HG02870 (cell line): ENCODE measurements around the gene MOB3A.
A peak's percentile ranks its signal among the peaks of the same experiment; 100 is the strongest.

ENCODE experiments used
- ATAC-seq: cut with Tn5 transposase; IDR thresholded peaks from one replicate; pipeline ENCODE4 v1.9.1; 2021; ENCODE audit warnings: mild to moderate bottlenecking, moderate library complexity; ENCODE audit not compliant: unreplicated experiment

Gene MOB3A

DNA sequence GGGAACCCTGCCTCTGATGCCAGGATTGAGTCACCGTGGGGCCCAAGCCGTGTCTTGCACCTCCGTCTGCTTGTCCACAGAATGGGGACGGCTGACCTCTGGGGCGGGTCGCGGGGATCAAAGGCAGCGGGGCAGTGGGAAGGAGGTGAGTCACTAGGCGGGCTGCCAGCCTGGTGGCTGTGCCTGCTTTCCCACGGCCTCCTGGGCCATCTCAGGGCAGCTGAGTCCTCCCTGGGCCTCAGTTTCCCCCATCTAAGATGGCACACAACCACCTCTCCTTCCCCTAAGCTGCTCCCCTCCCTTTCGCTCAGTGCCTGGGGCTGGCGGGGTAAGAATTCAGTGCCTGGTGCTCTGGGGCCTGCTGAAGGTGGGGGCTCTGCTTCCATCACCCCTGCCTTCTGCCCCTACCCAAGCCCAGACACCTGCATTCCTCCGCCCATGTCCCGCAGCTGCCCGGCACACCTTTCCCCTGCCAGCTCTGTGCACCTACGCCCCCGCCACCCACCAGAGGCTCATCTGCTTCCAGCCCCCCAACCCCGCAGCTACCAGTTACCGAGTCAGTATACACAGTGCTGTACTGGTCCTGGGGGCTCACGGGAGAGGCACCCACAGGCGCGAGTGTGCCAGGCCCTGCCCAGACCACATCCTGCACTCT lies 48.5 kb downstream of the MOB3A start:
- no peak for ATAC-seq

DNA sequence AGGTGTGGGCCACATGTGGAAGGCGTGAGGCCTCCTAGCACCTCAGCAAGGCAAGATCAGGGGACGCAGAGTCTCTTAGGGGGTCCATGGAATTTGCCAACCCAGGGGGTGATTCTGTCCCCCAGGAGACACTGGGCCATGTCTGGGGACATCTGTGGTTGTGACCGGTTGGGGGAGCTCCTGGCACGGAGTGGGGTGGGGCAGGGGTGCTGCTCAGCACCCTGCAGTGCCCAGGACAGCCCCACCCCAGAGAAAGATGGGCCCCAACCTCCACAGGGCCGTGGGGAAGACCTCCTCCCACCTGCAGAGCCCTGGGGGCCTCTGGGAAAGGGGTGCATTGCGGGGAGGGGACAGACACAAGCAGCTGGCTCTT lies 49.1 kb downstream of the MOB3A start:
- no peak for ATAC-seq

DNA sequence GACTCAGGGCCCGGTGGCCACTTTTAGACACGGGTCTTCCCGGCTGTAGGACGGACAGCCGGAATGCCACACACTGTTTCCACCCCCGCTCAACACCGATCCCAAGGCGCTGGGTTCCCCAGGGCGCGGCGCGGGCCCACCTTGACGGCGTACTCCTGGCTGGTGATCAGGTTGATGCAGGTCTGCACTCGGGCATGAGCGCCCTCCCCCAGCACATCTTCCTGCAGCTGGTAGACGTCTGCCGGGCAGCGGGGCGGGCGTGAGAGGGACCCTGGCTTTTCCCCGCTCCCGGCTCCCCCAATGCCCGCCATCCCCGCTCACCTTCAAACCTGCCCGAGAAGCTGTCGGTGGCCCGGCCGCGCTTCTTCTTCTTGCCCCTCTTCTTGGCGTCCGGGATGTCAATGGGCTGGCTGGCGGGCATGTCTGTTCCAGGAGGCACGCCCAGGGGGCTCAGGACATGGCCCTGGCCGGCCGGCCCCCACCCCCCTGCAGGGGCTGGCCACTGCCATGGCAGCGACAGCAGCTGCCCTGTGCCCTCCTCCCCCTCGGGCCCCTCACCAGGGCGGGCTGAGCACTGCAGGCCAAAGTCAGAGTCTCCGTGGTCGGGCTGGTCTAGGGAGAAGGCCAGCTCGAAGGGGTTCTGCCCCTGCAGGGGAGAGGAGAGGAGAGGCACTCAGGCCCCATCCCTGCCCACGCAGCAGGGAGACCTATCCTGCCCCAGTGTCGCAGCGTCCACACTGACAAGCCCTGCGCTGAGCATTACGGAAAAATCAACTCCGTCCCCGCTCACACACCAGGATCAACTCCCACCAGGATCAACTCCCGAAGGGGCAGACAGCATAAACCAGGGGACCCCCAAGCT lies 49.8 kb downstream of the MOB3A start:
- ATAC-seq = no peak

DNA sequence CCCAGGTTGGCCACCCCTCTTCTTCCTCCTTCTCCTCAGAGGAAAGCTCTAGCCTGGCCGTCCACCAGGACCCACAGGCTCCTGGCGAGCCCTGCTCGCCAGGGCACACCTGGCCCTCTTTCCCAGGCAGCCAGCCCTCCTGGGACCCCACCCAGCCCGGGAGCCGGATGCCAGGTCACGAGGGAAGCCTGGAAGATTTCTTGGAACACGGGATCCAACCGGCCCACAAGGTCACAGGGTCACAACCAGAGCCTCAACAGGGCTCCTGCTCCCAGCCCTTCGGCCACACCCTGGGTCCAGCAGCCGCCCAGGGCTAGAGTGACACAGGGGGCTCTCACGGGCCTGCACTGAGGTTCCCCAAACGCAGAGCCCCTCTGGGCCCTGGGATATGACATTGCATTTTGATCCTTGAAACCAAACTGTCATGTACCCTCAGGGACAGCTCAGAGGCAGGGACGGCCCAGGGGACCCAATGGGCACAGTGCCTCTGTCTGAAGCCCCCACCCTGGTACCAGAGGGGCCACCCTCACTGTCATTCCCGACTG lies 50.6 kb downstream of the MOB3A start:
- ATAC-seq = no peak

DNA sequence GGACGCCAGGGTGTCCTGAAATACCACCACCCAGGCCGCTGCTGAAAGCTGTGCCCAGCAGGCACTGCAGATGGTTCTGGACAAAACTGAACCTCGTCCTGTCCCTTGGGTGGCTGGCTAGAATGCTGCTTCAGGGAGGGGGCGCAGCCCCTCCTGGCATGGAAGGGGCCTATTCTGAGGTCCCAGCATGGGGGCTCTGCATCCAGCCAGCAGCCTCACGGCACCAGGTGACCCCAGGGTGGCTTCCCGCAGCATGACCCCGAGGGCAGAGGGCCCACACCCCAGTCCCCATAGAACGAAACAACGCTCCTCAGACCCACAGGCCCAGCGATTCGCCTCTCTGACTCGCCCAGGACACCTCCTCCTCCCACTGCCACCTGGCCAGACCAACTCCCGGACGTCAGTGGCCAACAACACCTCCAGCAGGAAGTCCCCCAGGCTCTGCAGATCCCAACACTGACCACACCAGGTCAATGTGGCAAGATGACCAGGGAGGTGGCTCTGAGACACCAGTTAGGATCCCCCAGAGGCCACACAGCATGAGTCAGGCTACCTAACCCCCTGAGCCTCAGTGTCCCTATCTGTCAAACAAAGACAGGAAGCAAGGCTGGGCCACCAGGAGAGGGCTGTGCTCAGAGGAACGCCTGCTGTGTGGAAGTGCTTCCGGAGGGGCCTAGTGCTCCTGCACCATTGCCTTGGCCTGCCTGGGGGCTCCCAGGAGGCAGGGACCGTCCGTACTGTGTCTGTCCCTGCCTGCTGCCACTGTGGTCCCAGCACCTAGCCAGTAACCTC lies 51.2 kb downstream of the MOB3A start:
- ATAC-seq = no peak

DNA sequence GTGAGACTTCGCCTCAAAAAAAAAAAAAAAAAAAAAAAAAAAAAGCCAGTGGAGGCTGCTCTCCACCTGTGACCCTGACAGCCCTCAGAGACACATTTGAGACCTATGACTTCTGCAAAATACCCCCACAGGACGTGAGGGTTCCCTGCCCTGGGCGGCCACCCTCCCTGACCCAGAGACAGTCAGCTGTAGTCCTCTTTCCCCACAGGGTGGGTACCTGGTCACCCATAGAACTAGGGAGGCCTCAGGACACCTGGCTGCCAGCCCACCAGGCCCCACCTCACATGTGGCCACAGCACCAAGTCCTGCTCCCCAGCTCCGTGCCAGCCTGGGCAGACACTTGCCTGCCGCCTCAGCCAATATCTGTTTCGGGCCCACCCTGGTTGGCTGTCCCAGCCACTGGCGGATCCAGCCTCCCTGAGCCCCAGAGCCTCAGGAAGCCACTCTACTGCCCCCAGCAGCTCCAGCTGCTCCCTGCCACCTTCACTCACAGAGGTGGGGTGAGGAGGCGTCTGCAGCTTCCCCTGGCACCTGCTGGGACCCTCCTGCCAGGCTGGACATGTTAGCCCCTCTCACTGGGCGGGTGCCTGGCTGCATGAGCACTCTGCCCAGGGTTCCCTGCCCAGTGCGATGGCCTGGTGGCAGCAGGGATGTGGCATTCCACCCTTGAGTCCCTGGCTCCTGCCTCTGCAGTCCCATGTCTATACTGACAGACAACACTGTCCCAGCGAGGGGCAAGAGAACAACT lies 52.0 kb downstream of the MOB3A start:
- ATAC-seq = no peak

DNA sequence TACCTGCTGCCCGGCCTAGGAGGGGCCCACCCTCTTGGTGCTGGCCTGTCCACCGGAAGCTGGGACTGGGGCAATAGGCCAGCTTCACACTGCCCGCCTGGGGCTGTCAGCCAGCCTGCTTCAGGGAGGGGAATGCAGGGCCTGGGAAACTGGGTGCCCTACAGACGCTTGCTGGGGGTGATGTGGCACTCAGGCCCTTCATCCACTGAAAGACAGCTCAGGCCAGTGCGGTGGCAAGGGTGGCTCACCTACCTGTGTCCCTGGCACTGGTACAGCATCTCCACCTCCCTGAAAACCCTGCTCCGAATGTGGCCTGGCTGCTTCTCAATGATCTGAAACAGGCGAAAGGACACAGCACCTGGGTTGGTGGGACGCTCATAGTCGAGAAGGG lies 52.9 kb downstream of the MOB3A start:
- no peak for ATAC-seq

DNA sequence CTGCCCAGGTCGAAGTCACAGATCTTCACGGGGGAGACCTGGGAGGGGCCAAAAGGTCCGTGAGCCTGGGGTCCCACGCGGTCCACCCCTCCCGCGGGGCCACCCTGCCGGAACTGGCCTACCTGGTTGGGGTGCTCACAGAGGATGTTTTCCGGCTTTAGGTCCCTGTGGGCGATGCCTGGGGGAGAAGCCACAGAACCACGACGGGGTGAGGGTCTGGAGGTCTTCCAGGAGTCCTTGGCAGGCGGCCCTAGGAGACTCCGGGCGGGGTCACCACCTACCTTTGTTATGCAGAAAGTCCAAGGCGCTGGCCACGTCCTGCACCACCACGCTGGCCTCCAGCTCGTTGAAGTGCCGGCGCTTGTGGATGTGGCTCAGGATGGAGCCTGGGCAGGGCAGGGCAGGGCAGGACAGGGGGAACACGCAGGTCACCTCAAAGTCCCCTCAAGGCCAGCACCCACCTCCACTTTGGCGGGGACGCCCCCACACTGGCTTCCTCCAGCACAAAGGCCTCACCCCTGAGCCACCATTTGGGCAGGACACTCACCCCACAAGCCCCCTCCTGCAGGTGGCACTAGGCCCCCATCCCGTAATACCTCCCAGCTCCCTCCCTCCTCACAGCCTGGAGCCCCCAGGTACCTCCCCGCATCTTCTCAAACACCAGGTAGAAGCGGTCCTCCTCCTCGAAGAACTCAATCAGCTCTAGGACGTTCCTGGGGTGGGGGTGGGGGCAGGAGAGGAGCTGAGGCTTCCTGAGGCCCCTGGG lies 53.5 kb downstream of the MOB3A start:
- ATAC-seq = no peak

DNA sequence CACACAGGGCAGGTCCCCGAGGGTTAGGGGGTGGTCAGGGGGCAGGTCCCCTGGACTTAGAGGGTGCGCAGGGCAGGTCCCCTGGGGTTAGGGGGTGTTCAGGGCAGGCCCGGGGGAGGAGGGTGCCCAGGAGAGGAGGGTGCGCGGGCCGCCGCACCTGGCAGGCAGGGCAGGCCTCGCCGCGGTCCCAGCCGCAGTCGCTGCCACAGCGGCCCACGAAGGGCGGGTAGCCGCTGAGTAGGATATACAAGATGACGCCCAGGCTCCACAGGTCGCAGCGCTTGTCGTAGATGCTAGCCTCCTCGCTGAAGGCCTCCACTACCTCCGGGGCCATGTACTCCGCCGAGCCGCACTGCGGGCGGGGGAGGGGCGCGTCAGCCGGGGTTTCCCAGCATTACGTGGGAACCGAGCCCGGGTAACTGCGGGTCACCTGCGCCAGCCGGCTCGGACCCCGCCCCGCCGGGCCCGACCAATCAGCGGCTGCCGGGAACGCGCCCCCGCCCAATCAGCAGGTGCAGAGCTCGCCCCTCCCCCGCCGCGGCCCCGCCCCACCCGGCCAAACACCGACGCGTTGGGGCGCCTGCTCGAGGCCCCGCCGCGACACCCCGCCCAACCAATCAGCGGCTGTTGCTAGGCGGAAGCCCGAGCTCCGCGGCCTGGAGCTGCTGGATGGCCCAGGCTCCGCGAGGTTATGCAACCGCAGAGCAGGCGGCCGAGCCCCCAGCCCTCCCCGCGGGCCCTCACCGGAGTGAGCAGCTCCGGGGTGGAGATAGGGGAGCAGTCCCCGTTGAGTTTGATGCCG lies 54.2 kb downstream of the MOB3A start:
- peak; percentile 57 for ATAC-seq

DNA sequence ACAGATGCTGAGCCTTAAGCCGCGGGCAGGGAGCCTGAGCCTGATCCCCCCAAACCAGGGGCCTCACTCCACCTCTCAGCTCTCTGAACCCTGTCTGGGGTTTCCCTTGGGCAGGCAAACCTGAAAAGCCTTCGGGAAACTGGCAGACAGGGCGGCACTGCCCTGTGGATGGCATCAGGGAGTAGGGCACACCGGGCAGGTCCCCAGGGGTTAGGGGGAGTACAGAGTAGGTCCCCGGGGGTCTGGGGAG lies 54.8 kb downstream of the MOB3A start:
- no peak for ATAC-seq

DNA sequence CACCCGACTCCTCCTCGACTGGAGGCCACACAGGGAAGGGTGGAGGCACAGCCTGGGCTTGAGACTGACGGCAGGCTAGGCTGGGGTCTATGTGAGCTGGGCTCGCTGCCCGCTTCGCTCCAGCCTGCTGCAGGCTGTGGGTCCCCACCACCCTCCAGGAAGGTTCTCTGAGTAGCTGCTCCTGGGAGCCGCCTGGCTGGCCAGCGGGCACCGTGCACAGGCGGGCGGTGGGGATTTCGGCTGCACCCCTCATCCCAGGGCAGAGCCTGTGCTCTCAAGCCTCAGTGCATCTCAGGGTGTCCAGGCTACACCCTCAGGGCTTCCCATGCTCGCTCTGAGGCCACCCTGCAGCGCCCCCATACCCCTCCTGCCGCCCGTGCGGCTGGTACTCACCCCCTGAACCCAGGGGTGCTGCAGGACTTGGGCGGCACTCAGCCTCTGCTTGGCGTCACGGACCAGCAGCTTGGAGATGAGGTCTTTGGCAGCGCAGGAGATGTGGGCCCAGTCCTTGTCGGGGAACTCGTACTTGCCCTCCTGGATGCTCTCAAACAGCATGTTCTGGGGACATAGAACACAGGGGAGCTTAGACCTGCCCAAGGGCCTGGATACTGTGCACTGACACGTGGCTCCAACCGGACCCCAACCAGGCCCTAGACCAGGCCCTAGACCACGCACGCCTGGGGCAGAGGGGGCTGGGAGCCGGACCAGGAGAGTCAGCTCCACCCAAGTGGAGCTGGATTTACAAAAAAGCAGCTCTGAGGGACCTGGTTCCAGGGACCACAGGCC lies 55.3 kb downstream of the MOB3A start:
- ATAC-seq = no peak

DNA sequence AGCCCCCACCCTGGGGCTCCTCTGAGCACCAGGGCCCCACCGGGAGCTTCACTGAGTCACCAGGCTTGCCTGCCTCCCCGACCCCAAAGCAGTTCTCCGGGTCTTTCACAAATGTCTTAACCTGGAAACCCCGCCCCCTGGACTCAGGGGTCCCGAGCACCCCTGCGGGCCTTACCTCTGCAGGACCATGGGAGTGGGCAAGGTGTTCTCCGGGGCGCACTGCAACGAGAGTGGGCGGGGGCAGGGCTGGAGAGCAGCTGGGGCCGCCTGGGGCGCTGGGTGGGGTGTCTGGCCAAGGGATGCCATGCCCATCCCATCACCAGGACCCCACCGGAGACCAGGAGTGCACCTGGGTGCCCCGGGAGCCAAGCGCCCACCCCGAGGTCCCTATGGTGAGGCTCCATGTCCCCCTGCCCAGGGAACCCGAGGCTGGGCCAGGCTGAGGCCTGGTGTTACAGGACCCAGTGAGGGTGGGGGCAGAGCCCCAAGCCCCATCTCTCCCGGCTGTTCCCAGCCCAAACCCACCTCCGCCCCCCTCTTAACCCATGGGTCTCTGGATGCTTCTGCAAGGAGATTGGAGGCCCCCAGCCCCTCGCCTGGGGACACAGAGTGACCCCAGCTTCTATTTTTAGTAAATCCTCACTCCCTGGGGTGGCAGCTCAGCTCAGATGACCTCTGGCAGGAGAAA lies 56.0 kb downstream of the MOB3A start:
- ATAC-seq = no peak

DNA sequence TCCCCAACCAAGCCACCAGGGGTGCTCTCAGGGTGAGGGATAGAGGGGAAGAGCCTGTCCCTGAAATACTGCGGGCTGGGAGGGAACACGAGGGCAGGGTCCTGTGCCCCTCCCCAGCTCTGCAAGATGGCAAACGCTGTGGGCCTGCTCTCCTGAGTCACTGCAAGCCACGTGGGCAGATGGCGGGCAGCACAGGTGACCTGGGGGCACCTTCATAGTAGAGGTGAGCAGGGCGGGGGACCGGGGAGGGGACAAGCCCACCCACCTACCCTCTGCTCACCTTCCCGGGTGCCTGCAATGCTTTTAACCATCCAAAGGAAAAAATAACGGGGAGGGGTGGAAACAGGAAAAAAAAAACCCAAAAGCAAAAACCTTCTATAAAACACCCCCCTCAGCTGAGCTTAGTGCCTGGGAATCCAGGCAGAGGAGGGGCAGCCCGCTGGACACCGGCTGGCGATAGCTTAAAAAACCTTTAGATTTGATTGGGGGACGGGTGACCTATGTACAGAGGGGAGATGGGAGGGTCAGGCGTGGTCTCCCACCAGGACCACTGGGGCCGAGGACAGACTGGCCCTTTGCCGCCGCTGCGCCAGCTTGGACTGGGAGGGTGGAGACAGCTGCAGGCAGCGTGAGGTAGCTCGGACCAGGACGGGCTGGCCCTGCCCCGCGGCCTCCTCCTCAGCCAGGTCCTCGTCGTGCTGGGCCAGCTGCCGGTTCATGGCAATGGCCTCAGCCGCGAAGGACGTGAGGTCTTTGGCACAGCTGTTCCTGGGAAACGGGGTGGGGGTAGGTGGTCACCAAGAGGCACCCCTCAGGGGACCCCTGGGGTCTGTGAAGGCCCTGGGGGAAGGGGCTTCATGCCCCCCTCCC lies 56.8 kb downstream of the MOB3A start:
- ATAC-seq = no peak

DNA sequence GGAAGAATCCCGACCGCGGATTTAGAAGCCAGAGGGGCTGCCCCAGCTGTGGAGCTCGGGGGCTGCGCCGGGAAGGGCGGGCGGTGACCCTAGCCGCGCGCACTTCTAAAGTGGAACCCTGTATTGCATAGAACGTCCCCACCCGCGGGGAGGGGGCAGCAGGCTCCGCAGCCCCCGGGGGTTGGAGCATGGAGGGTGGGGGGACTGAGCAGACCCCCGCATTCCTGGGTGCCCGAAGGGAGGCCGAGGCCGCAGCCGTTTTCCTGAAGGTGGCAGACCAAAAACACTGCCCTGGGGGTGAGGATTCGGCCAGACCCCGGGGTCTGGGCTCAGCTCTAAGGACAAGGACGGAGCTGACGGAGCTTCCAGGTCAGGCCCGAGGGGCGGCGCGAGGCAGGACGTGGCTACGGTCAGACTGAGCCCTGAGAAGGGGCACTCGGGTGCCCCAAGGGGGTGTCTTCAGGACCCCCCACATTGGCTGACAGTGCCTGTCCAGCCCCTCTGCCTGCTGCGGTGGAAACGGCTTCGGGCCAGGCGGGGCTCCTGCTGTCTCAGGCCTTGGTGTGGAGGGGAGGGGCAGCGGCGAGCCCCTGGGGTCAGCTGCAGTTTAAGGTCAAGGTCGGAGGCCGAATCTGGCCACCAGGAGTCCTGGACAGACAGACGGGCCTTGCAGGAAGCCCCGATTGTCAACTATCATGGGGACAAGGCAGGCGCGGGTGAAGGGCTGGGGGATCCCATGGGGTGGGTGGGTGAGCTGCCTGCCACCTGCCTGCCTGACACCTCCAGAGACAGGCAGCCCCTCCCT lies 57.6 kb downstream of the MOB3A start:
- no peak for ATAC-seq

DNA sequence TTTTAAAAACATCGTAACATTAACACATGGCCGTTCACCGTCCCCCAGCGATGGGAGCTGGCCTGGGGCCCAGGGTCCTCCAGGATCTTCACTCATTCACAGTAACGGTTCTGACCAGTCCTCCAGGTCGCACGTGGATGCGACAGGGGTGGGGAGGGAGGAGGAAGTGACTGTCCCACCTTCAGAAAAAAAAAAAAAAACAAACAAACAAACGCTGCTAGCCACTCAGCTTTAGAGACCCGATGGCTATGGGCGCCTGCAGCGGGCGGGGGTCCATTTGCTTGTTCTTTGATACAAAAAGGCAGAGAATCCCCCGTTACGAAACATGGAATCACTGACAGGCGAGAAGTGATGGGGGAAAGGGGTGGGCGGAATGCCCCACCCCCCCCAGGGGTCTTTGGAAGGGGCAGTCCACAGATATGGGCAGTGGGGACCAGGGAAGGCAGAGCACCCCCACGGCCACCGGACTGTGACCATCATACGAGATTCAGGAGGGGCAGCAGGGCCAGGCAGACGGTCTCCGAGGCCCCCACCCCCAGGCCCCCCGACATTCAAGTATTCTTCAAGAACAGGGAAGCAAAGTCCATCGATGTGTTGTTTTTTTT lies 58.4 kb downstream of the MOB3A start:
- no peak for ATAC-seq

DNA sequence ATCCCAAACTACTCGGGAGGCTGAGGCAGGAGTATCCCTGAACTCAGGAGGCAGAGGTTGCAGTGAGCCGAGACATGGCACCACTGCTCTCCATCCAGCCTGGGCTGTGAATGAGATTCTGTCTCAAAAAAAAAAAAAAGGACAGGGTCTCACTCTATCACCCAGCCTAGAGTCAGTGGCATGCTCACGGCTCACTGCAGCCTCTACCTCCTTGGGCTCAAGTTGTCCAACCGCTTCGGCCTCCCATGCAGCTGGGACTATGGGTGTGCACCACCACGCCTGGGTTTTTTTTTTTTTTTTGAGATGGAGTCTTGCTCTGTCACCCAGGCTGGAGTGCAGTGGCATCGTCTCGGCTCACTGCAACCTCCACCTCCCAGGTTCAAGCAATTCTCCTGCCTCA lies 59.7 kb downstream of the MOB3A start:
- ATAC-seq = no peak
